Neural crest cell (in vitro differentiated cells): ENCODE measurements around the gene AUTS2. TPM values are rescaled to one million over a fixed set of nuclear protein-coding genes. Genes with fewer than 3 reads are reported as not detected.

ENCODE experiments used
- DNase-seq: peaks from one replicate; pipeline ENCODE4 v3.0.0; 2021; ENCODE audit warnings: low read depth, mixed read lengths, low spot score
- H3K27ac Mint-ChIP-seq: one replicate; pipeline ENCODE4 v1.8.0; 2021; ENCODE audit warnings: mild to moderate bottlenecking, mixed read lengths; ENCODE audit not compliant: unreplicated experiment
- H3K27me3 Mint-ChIP-seq: 2 replicates; pipeline ENCODE4 v1.8.0; 2021; ENCODE audit warnings: low read depth, mild to moderate bottlenecking, mixed read lengths
- H3K36me3 Mint-ChIP-seq: 2 replicates; pipeline ENCODE4 v1.8.0; 2021; ENCODE audit warnings: low read depth, mild to moderate bottlenecking, mixed read lengths
- H3K4me1 Mint-ChIP-seq: 2 replicates; pipeline ENCODE4 v1.8.0; 2021; ENCODE audit warnings: mixed read lengths
- H3K4me3 Mint-ChIP-seq: one replicate; pipeline ENCODE4 v1.8.0; 2021; ENCODE audit warnings: mild to moderate bottlenecking, mixed read lengths
- H3K9me3 Mint-ChIP-seq: 2 replicates; pipeline ENCODE4 v1.8.0; 2021; ENCODE audit warnings: mixed read lengths
- total RNA-seq: library from RNA; stranded (reverse); gene quantifications from 2 replicates; pipeline ENCODE4 v1.2.1, GENCODE V29; 2021
- TF ChIP-seq, protein P1 (sequence below): fragments of 200-600 bp; sonication (generic); conservative IDR thresholded peaks from 2 replicates; pipeline ENCODE4 v1.5.0; 2021; ENCODE audit warnings: antibody characterized with exemption, mild to moderate bottlenecking

Gene AUTS2
- total RNA-seq, 1 donor from 2014 or later, result 152 TPM

- H3K4me3 Mint-ChIP-seq, result no peak overlapping the region
- peaks cover 19% of the 10 kb centered on the region for H3K4me1 Mint-ChIP-seq
- no peak overlapping the region for H3K27ac Mint-ChIP-seq
- TF ChIP-seq, protein P1, sequence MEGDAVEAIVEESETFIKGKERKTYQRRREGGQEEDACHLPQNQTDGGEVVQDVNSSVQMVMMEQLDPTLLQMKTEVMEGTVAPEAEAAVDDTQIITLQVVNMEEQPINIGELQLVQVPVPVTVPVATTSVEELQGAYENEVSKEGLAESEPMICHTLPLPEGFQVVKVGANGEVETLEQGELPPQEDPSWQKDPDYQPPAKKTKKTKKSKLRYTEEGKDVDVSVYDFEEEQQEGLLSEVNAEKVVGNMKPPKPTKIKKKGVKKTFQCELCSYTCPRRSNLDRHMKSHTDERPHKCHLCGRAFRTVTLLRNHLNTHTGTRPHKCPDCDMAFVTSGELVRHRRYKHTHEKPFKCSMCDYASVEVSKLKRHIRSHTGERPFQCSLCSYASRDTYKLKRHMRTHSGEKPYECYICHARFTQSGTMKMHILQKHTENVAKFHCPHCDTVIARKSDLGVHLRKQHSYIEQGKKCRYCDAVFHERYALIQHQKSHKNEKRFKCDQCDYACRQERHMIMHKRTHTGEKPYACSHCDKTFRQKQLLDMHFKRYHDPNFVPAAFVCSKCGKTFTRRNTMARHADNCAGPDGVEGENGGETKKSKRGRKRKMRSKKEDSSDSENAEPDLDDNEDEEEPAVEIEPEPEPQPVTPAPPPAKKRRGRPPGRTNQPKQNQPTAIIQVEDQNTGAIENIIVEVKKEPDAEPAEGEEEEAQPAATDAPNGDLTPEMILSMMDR, result no peak
- no peaks in the 10 kb centered on the region for H3K9me3 Mint-ChIP-seq
- H3K36me3 Mint-ChIP-seq, result peaks cover 2% of the 10 kb centered on the region
- no peaks in the 10 kb centered on the region for H3K27me3 Mint-ChIP-seq
- DNase-seq, result no peak
Observed at GRCh38 chr7:70352088-70352487, 753.8 kb downstream of the AUTS2 start.

- Mint-ChIP-seq H3K9me3 (no peaks in the 10 kb centered on the region), H3K36me3 (peaks cover 2% of the 10 kb centered on the region), H3K4me3 (no peak overlapping the region), H3K27me3 (no peaks in the 10 kb centered on the region), H3K27ac (peak overlapping the region; percentile 52), H3K4me1 (peaks cover 19% of the 10 kb centered on the region)
- DNase-seq, result no peak
- TF ChIP-seq, protein P1, result no peak
Observed at GRCh38 chr7:70352906-70353305, 754.6 kb downstream of the AUTS2 start.

- H3K4me1 Mint-ChIP-seq, result peaks cover 19% of the 10 kb centered on the region
- H3K27ac Mint-ChIP-seq, result no peak overlapping the region
- H3K4me3 Mint-ChIP-seq, result no peak overlapping the region
Observed at GRCh38 chr7:70353330-70353945, 755.2 kb downstream of the AUTS2 start.

GRCh38 chr7:70353946-70354335, 755.7 kb downstream of the AUTS2 start:
- Mint-ChIP-seq H3K9me3 (no peaks in the 10 kb centered on the region), H3K36me3 (peaks cover 2% of the 10 kb centered on the region), H3K27ac (no peak overlapping the region), H3K27me3 (no peaks in the 10 kb centered on the region), H3K4me1 (peaks cover 19% of the 10 kb centered on the region), H3K4me3 (no peak overlapping the region)
- DNase-seq, result no peak
- TF ChIP-seq, protein P1, result no peak

More at GRCh38 chr7:70353330-70353945, 755.2 kb downstream of the AUTS2 start:
- no peak for DNase-seq
- TF ChIP-seq, protein P1, result no peak
- Mint-ChIP-seq H3K9me3 (no peaks in the 10 kb centered on the region), H3K36me3 (peaks cover 2% of the 10 kb centered on the region), H3K27me3 (no peaks in the 10 kb centered on the region)

GRCh38 chr7:70354409-70355169, 756.3 kb downstream of the AUTS2 start:
- no peak overlapping the region for H3K27ac Mint-ChIP-seq
- DNase-seq, result no peak
- H3K4me1 Mint-ChIP-seq, result peaks cover 19% of the 10 kb centered on the region
- H3K36me3 Mint-ChIP-seq, result peaks cover 2% of the 10 kb centered on the region
- TF ChIP-seq, protein P1, result no peak
- no peaks in the 10 kb centered on the region for H3K9me3 Mint-ChIP-seq
- no peaks in the 10 kb centered on the region for H3K27me3 Mint-ChIP-seq
- H3K4me3 Mint-ChIP-seq, result no peak overlapping the region
